HG03280 (cell line): Measurements from ENCODE around the gene SFXN5.
"Not testable (repeated sequence)": the region's sequence is repeated elsewhere in the genome, so short reads cannot be mapped to it uniquely, and the experiment has no call there.

Experiments used
- ATAC-seq: cut with Tn5 transposase; IDR thresholded peaks from one replicate; pipeline ENCODE4 v1.9.1; 2021; ENCODE audit warnings: mild to moderate bottlenecking, moderate library complexity; ENCODE audit not compliant: unreplicated experiment

The SFXN5 gene

GRCh38 chr2:73080321-73081131 lies 9.0 kb upstream of the SFXN5 start:
- ATAC-seq, result no peak

GRCh38 chr2:73079636-73080035 lies 8.1 kb upstream of the SFXN5 start:
- ATAC-seq, result no peak

GRCh38 chr2:73078457-73079411 lies 7.2 kb upstream of the SFXN5 start:
- ATAC-seq, result no peak

GRCh38 chr2:73077424-73077795 lies 5.9 kb upstream of the SFXN5 start:
- no peak for ATAC-seq

GRCh38 chr2:73076701-73077423 lies 5.3 kb upstream of the SFXN5 start:
- ATAC-seq, result no peak

GRCh38 chr2:73075477-73076373 lies 4.2 kb upstream of the SFXN5 start:
- no peak for ATAC-seq

GRCh38 chr2:73074110-73075069 lies 2.9 kb upstream of the SFXN5 start:
- no peak for ATAC-seq

GRCh38 chr2:73072416-73072815 lies 904 bp upstream of the SFXN5 start:
- ATAC-seq, result no peak

GRCh38 chr2:73072129-73072395 lies 550 bp upstream of the SFXN5 start:
- no peak for ATAC-seq

- peak; percentile 11 for ATAC-seq
These were observed 711 bp downstream of the SFXN5 start for GRCh38 chr2:73070643-73071359.

GRCh38 chr2:73069855-73070642 lies 1.5 kb downstream of the SFXN5 start:
- ATAC-seq, result no peak

GRCh38 chr2:73069041-73069854 lies 2.3 kb downstream of the SFXN5 start:
- ATAC-seq, result no peak

GRCh38 chr2:73068147-73068546 lies 3.4 kb downstream of the SFXN5 start:
- ATAC-seq, result no peak

- ATAC-seq, result no peak
These were observed 4.5 kb downstream of the SFXN5 start for GRCh38 chr2:73067043-73067442.

- not testable (repeated sequence) for ATAC-seq
These were observed 6.4 kb downstream of the SFXN5 start for GRCh38 chr2:73065070-73065469.

GRCh38 chr2:73063909-73064875 lies 7.3 kb downstream of the SFXN5 start:
- ATAC-seq, result no peak
